GM06990 (cell line): Measurements from ENCODE around the gene CTNNAL1.

Source experiments
- DNase-seq: peaks from one replicate; pipeline ENCODE4 v3.0.0-alpha.2; 2011; ENCODE audit not compliant: insufficient read length; ENCODE audit errors: extremely low read depth
- H3K27me3 ChIP-seq: replicated peaks from 2 replicates; pipeline ENCODE4 v1.6.0; 2011; ENCODE audit warnings: low read length; ENCODE audit not compliant: control insufficient read depth, insufficient read depth
- H3K36me3 ChIP-seq: 2 replicates; pipeline ENCODE4 v1.5.1; 2011; ENCODE audit warnings: low read length; ENCODE audit not compliant: control insufficient read depth, insufficient read depth
- H3K4me3 ChIP-seq: replicated peaks from 2 replicates; pipeline ENCODE4 v1.5.1; 2011; ENCODE audit warnings: low read depth, mild to moderate bottlenecking, control low read depth, low read length
- CTCF ChIP-seq: IDR thresholded peaks from 2 replicates; pipeline ENCODE4 v1.5.1; 2011; ENCODE audit warnings: low read length, control low read depth, mild to moderate bottlenecking, inconsistent platforms; ENCODE audit not compliant: insufficient read depth, poor library complexity, severe bottlenecking

CTNNAL1 gene

GRCh38 chr9:109013679-109014607, 644 bp upstream of the CTNNAL1 start:
- peak overlapping the region; percentile 44 for H3K4me3 ChIP-seq

GRCh38 chr9:109012009-109012875, 1.1 kb downstream of the CTNNAL1 start:
- DNase-seq: peak; percentile 55
- peak overlapping the region; percentile 78 for H3K4me3 ChIP-seq
- H3K27me3 ChIP-seq: no peaks in the 10 kb centered on the region
- H3K36me3 ChIP-seq: no peaks in the 10 kb centered on the region
- TF ChIP-seq CTCF: no peak

More at GRCh38 chr9:109013679-109014607, 644 bp upstream of the CTNNAL1 start:
- DNase-seq: no peak
- TF ChIP-seq CTCF: no peak
- Histone ChIP-seq H3K36me3 (no peaks in the 10 kb centered on the region), H3K27me3 (no peaks in the 10 kb centered on the region)

- H3K4me3 ChIP-seq: no peak overlapping the region
- no peak for TF ChIP-seq CTCF
- no peaks in the 10 kb centered on the region for H3K27me3 ChIP-seq
- DNase-seq: no peak
- H3K36me3 ChIP-seq: no peaks in the 10 kb centered on the region
Observed at GRCh38 chr9:109011231-109011671, 2.0 kb downstream of the CTNNAL1 start.

GRCh38 chr9:109010746-109011145, 2.6 kb downstream of the CTNNAL1 start:
- Histone ChIP-seq H3K4me3 (no peak overlapping the region), H3K36me3 (no peaks in the 10 kb centered on the region), H3K27me3 (no peaks in the 10 kb centered on the region)
- TF ChIP-seq CTCF: no peak
- peak; percentile 55 for DNase-seq

- no peak for TF ChIP-seq CTCF
- H3K36me3 ChIP-seq: no peaks in the 10 kb centered on the region
- H3K27me3 ChIP-seq: no peaks in the 10 kb centered on the region
- DNase-seq: no peak
- H3K4me3 ChIP-seq: no peak overlapping the region
Observed at GRCh38 chr9:109005678-109006077, 7.6 kb downstream of the CTNNAL1 start.
